PC-3 (cell line): ENCODE data around the gene ESYT2. TPM values are rescaled to one million over a fixed set of nuclear protein-coding genes. Genes with fewer than 3 reads are reported as not detected.

ENCODE experiments used
- ATAC-seq: fragments of 200-7000 bp; cut with Tn5 transposase; 2 replicates; pipeline ENCODE4 v1.9.1; 2020; ENCODE audit warnings: mild to moderate bottlenecking, moderate library complexity
- BruUV-seq: library from RNA; stranded (reverse); fragments of 400-500 nt; replicated peaks from 2 replicates; lab custom pipeline; 2021; lab: Mats Ljungman, UMichigan
- CTCF ChIA-PET: fragments of 300-600 bp; sonication (Branson Sonifier 250); formaldehyde crosslinking; loops from one replicate; lab custom pipeline; 2022; ENCODE audit warnings: antibody characterized with exemption; lab: Charles Lee
- POLR2A ChIA-PET: fragments of 300-600 bp; sonication (Branson Sonifier 250); formaldehyde crosslinking; loops from one replicate; lab custom pipeline; 2022; ENCODE audit warnings: antibody characterized with exemption; ENCODE audit not compliant: unreplicated experiment; lab: Charles Lee
- DNase-seq: peaks from one replicate; pipeline ENCODE4 v3.0.0-alpha.2; 2015
- H2AFZ ChIP-seq: fragments of 300-600 bp; sonication (generic); 2 replicates; pipeline ENCODE4 v1.6.0; 2016; ENCODE audit warnings: antibody characterized with exemption, low read length
- H3F3A ChIP-seq: fragments of 300-600 bp; sonication (generic); one replicate; pipeline ENCODE4 v1.6.0; 2017; ENCODE audit warnings: antibody characterized with exemption, low read length, control low read depth, mild to moderate bottlenecking; ENCODE audit not compliant: unreplicated experiment
- H3K27ac ChIP-seq: fragments of 300-600 bp; sonication (generic); 2 replicates; pipeline ENCODE4 v1.5.1; 2016; ENCODE audit warnings: mild to moderate bottlenecking, low read length
- H3K27me3 ChIP-seq: fragments of 300-600 bp; sonication (generic); 2 replicates; pipeline ENCODE4 v1.6.1; 2016; ENCODE audit warnings: low read length, mixed read lengths
- H3K36me3 ChIP-seq: fragments of 300-600 bp; sonication (generic); 2 replicates; pipeline ENCODE4 v1.6.1; 2016; ENCODE audit warnings: low read depth, mixed run types, low read length, mixed read lengths
- H3K4me1 ChIP-seq: fragments of 300-600 bp; sonication (generic); 2 replicates; pipeline ENCODE4 v1.5.1; 2016; ENCODE audit warnings: low read length; ENCODE audit not compliant: insufficient read depth
- H3K4me2 ChIP-seq: fragments of 300-600 bp; sonication (generic); 2 replicates; pipeline ENCODE4 v1.6.0; 2016; ENCODE audit warnings: low read length
- H3K4me3 ChIP-seq: fragments of 300-600 bp; sonication (generic); 2 replicates; pipeline ENCODE4 v1.5.1; 2016; ENCODE audit warnings: mild to moderate bottlenecking, low read length, mixed read lengths
- H3K79me2 ChIP-seq: fragments of 300-600 bp; sonication (generic); 2 replicates; pipeline ENCODE4 v1.6.1; 2017; ENCODE audit warnings: low read length, mixed read lengths
- H3K9ac ChIP-seq: fragments of 300-600 bp; sonication (generic); 2 replicates; pipeline ENCODE4 v1.6.0; 2016; ENCODE audit warnings: mild to moderate bottlenecking, low read length
- H3K9me2 ChIP-seq: fragments of 300-600 bp; sonication (generic); replicated peaks from 2 replicates; pipeline ENCODE4 v1.6.1; 2016; ENCODE audit warnings: mixed run types, low read length, mixed read lengths
- H3K9me3 ChIP-seq: fragments of 300-600 bp; sonication (generic); 2 replicates; pipeline ENCODE4 v1.6.1; 2016; ENCODE audit warnings: low read length, mixed read lengths
- H4K20me1 ChIP-seq: fragments of 300-600 bp; sonication (generic); 2 replicates; pipeline ENCODE4 v1.6.1; 2016; ENCODE audit warnings: low read length, mixed read lengths
- EZH2 ChIP-seq: fragments of 300-600 bp; sonication (generic); IDR thresholded peaks from one replicate; pipeline ENCODE4 v1.6.1; 2017; ENCODE audit warnings: antibody characterized with exemption, mild to moderate bottlenecking, low read length; ENCODE audit not compliant: unreplicated experiment
- EZH2phosphoT487 ChIP-seq: fragments of 300-600 bp; sonication (generic); IDR thresholded peaks from 2 replicates; pipeline ENCODE4 v1.6.1; 2018; ENCODE audit warnings: mild to moderate bottlenecking, antibody characterized with exemption, low read length, borderline replicate concordance
- intact Hi-C: fragments of 100-400 bp; cut with micrococcal nuclease; formaldehyde crosslinking; loops from 2 replicates; pipeline ENCODE4 v1.9.0; 2023
- total RNA-seq: library from RNA; depleted of rRNA; stranded (reverse); fragments of >200 nt; gene quantifications from 2 replicates; pipeline ENCODE4 v1.2.3, GENCODE V29; 2014
- TF ChIP-seq, protein P1 (sequence below): fragments of 300-600 bp; sonication (generic); conservative IDR thresholded peaks from 2 replicates; pipeline ENCODE4 v1.5.1; 2017; ENCODE audit warnings: antibody characterized with exemption, low read depth, mild to moderate bottlenecking, low read length

The ESYT2 gene
- total RNA-seq, 1 experiment from 2014 or later, result 76.1 TPM

DNA sequence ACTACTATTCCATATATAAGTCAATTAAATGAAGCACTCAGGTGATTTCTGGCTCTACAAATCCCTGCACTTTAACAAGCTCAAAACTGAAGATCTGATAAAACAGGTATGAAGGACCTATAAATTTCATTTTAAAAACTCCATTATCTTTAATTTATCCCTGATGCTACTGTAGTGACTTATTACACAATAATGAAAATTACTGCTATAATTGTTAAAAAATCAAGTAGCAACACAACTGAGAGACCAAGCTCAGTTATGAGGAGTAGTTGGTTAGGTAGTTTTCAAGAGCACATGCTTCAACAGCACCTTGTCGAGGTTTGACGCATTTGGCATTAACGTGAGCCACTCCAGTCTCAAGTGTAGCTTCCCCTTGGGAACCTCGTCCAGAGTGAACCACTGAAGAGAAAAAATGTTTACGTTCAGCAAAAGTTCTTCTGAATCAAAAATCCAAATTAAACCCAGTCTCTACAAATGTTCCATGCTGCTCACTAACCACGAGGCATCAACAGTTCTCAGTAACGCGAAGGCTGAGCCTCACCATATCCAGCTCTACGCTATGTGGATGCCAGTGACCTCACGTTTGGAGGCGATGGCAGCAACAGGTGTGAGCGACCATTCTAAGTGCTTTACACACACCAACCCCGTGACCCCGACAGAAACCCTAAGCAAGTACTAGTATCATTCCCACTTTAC lies 69.4 kb downstream of the ESYT2 start:
- ATAC-seq, result no peak
- H2AFZ ChIP-seq, result no peak overlapping the region

DNA sequence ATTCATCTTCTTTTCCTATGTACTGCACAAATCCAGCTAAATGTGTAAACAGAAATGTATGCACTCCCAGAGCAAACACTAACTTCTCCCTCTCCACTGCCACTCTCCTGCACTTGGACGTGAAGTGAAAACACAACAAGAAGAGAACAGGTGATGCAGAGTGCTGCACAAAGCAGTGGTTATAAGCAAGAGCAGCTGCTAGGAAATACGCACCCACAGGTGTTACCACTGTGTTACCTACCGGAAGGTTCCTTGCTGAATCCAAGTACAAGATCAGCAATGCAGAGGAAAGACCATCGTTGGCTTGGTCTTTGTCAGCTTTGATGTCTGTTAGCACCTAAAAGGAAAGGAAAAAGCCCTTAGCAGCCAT lies 70.1 kb downstream of the ESYT2 start:
- intact Hi-C loops, result no loop called here
- TF ChIP-seq EZH2 (no peak), EZH2phosphoT487 (no peak)
- TF ChIP-seq, protein P1, sequence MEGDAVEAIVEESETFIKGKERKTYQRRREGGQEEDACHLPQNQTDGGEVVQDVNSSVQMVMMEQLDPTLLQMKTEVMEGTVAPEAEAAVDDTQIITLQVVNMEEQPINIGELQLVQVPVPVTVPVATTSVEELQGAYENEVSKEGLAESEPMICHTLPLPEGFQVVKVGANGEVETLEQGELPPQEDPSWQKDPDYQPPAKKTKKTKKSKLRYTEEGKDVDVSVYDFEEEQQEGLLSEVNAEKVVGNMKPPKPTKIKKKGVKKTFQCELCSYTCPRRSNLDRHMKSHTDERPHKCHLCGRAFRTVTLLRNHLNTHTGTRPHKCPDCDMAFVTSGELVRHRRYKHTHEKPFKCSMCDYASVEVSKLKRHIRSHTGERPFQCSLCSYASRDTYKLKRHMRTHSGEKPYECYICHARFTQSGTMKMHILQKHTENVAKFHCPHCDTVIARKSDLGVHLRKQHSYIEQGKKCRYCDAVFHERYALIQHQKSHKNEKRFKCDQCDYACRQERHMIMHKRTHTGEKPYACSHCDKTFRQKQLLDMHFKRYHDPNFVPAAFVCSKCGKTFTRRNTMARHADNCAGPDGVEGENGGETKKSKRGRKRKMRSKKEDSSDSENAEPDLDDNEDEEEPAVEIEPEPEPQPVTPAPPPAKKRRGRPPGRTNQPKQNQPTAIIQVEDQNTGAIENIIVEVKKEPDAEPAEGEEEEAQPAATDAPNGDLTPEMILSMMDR, result no peak
- no peaks in the 10 kb centered on the region for H3K9me2 ChIP-seq
- H3K27ac ChIP-seq, result no peak overlapping the region
- peaks cover 38% of the 10 kb centered on the region for H3K36me3 ChIP-seq
- no peak overlapping the region for H3K4me2 ChIP-seq
- H3K27me3 ChIP-seq, result no peaks in the 10 kb centered on the region
- H2AFZ ChIP-seq, result no peak overlapping the region
- no peak for DNase-seq
- no TSS peak for BruUV-seq
- H3K4me1 ChIP-seq, result peaks cover 9% of the 10 kb centered on the region
- no peaks in the 10 kb centered on the region for H4K20me1 ChIP-seq
- H3F3A ChIP-seq, result no peaks in the 10 kb centered on the region
- no peaks in the 10 kb centered on the region for H3K79me2 ChIP-seq
- CTCF ChIA-PET, result no interaction called here
- H3K9ac ChIP-seq, result no peak overlapping the region
- H3K9me3 ChIP-seq, result no peaks in the 10 kb centered on the region
- POLR2A ChIA-PET, result no interaction called here
- ATAC-seq, result no peak
- H3K4me3 ChIP-seq, result no peak overlapping the region

More for the DNA sequence above, 69.4 kb downstream of the ESYT2 start:
- Histone ChIP-seq H3K4me3 (no peak overlapping the region), H3F3A (no peaks in the 10 kb centered on the region), H3K4me1 (peaks cover 4% of the 10 kb centered on the region), H3K9me2 (no peaks in the 10 kb centered on the region), H3K9ac (no peak overlapping the region), H3K9me3 (no peaks in the 10 kb centered on the region), H3K27me3 (no peaks in the 10 kb centered on the region), H3K36me3 (peaks cover 38% of the 10 kb centered on the region), H3K4me2 (no peak overlapping the region), H3K79me2 (no peaks in the 10 kb centered on the region), H4K20me1 (no peaks in the 10 kb centered on the region), H3K27ac (no peak overlapping the region)
- intact Hi-C loops, result no loop called here
- DNase-seq, result no peak
- ChIA-PET POLR2A (interaction anchor here (0.6 kb wide), 1 partner anchor 57 kb away, joined by 3 read pairs; no protein-coding TSS in a partner anchor), CTCF (no interaction called here)
- no TSS peak for BruUV-seq
- TF ChIP-seq, protein P1, result no peak
- TF ChIP-seq EZH2phosphoT487 (no peak), EZH2 (no peak)

DNA sequence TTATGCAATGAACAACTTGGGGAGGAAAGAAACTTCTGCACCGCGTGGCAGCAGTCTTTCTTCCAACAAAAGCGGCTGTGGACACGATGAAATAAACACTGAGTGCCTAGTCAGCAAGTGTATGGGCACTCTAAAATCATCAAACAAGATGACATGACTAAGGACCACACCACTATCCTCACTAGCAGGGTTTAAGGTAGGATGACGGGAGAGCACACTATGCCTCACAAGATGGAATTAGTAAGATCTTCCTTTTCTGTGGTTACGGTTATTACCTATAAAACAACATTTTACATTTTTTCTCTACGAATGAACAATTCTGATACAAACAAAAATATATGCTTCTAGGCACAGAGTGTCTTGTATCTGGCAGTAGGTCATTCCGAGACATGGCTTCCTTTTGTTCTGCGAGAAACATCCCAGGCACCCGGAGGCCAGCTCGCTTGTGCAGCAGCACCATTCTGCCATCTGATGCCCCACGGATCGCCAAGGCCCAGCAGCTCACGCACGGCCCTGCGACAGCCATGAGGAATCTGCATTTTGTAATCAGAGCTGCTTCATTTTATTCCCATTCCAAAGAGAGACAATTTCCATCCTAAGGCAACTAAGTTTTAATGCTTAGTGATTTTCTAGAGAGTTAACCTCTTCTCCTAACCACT lies 70.6 kb downstream of the ESYT2 start:
- H4K20me1 ChIP-seq, result no peaks in the 10 kb centered on the region
- TF ChIP-seq EZH2phosphoT487, result no peak
- TF ChIP-seq, protein P1, result no peak
- TF ChIP-seq EZH2, result no peak
- BruUV-seq, result no TSS peak
- H3K27me3 ChIP-seq, result no peaks in the 10 kb centered on the region
- H3K4me1 ChIP-seq, result peaks cover 9% of the 10 kb centered on the region
- H3K27ac ChIP-seq, result no peak overlapping the region
- H3K4me3 ChIP-seq, result no peak overlapping the region
- intact Hi-C loops, result no loop called here
- DNase-seq (no peak), ATAC-seq (no peak)
- no peaks in the 10 kb centered on the region for H3K9me3 ChIP-seq
- H3K9ac ChIP-seq, result no peak overlapping the region
- H3K9me2 ChIP-seq, result no peaks in the 10 kb centered on the region
- no peaks in the 10 kb centered on the region for H3F3A ChIP-seq
- CTCF ChIA-PET, result no interaction called here
- H3K4me2 ChIP-seq, result no peak overlapping the region
- H3K36me3 ChIP-seq, result peaks cover 38% of the 10 kb centered on the region
- no peaks in the 10 kb centered on the region for H3K79me2 ChIP-seq
- POLR2A ChIA-PET, result no interaction called here
- no peak overlapping the region for H2AFZ ChIP-seq
